Activated CD4-positive, alpha-beta T cell treated with anti-CD3 and anti-CD28 coated beads, Interleukin-2, amount 10 ng/mL, durations not matched to agents 7 days and 5 days (primary cell): ENCODE results near the gene KIF13A. TPM values are rescaled to one million over a fixed set of nuclear protein-coding genes. Genes with fewer than 3 reads are reported as not detected.
"Not testable (repeated sequence)": the region's sequence is repeated elsewhere in the genome, so short reads cannot be mapped to it uniquely, and the experiment has no call there.

Experiments used
- CTCF ChIA-PET: fragments of 350-600 bp; sonication (Branson Sonifier 250); formaldehyde crosslinking; loops from one replicate; lab custom pipeline; 2021; ENCODE audit warnings: antibody characterized with exemption; lab: Charles Lee
- POLR2A ChIA-PET: fragments of 350-600 bp; sonication (Branson Sonifier 250); formaldehyde crosslinking; loops from one replicate; lab custom pipeline; 2021; ENCODE audit warnings: antibody characterized with exemption; lab: Charles Lee
- DNase-seq: peaks from one replicate; pipeline ENCODE4 v3.0.0-alpha.2; 2020
- H3K27ac Mint-ChIP-seq: one replicate; pipeline ENCODE4 v1.8.0; 2021; ENCODE audit warnings: mild to moderate bottlenecking, moderate library complexity, mixed read lengths
- H3K27me3 Mint-ChIP-seq: one replicate; pipeline ENCODE4 v1.8.0; 2021; ENCODE audit warnings: mixed read lengths
- H3K36me3 Mint-ChIP-seq: one replicate; pipeline ENCODE4 v1.8.0; 2021; ENCODE audit warnings: low read depth, mixed read lengths
- H3K4me1 Mint-ChIP-seq: one replicate; pipeline ENCODE4 v1.8.0; 2021; ENCODE audit warnings: mixed read lengths
- H3K4me3 Mint-ChIP-seq: one replicate; pipeline ENCODE4 v1.8.0; 2021; ENCODE audit warnings: mild to moderate bottlenecking, moderate library complexity, mixed read lengths
- H3K9me3 Mint-ChIP-seq: one replicate; pipeline ENCODE4 v1.8.0; 2021; ENCODE audit warnings: mixed read lengths
- total RNA-seq, 2 experiments: library from RNA; stranded (reverse); gene quantifications; one replicate each; pipeline ENCODE4 v1.2.3, GENCODE V29; 2021

Gene KIF13A
- total RNA-seq, 2 experiments from 2014 or later: not detected

DNA sequence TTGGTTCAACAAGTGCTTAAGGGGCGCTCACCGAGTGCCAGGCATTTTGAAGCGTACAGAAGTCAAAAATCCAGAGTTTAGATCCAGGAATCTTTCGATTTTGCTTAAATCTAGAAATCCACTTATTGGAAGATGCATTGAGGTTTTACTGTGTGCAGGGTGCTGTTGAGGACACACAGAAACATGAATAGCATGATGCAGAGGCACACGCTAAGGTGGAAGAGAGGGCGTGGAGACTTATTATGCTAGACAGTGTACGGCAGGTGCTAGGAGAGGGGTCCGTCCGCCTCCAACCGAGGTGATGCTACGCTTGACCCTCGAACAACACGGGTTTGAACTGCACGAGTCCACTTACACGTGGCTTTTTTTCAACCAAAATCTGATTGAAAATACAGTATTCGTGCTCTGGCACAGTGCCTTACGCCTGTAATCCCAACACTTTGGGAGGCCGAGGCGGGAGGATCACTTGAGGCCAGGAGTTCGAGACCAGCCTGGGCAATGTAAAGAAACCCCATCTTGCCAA is 1.0 kb upstream of the KIF13A start:
- H3K9me3 Mint-ChIP-seq: no peaks in the 10 kb centered on the region
- no peaks in the 10 kb centered on the region for H3K36me3 Mint-ChIP-seq
- CTCF ChIA-PET: no interaction called here
- H3K4me1 Mint-ChIP-seq: peaks cover 6% of the 10 kb centered on the region
- peak overlapping the region; percentile 74 for H3K4me3 Mint-ChIP-seq
- peaks cover 65% of the 10 kb centered on the region for H3K27me3 Mint-ChIP-seq
- POLR2A ChIA-PET: no interaction called here
- no peak overlapping the region for H3K27ac Mint-ChIP-seq
- DNase-seq: no peak

DNA sequence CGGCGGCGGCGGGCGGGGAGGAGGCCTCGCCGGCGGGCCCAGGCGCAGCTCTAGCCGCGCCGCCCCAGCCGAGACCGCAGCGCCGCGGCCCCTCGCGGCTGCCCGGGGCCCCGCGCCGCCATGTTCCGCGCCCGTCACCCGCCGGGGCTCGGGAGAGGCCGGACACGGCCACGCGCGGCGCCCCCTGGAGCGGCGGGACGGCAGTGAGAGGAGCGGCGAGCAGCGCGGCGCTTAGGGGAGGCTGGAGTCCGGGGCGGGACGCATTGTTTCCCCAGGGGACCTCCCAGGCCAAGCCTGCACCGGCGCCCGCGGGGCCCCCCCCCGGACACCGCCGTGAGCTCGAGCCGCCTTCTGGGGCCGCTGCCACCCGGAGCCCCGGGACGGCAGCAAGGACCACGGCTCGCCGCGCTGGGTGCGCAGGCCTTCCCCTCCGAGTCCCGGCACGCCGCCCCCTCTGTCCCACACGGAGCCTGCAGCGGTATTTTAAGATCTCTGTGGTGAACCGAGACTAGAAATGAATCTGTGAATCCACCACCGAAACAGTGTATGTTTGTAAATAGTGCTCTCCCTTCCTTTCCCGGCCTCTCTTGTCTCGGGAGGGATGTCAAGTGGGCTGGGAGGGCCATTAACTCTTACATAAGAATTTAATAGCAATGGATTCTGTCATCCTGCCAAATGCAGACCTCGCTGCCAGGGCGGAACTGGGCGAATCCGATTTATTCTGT is 424 bp upstream of the KIF13A start:
- peaks cover 6% of the 10 kb centered on the region for H3K4me1 Mint-ChIP-seq
- no peak overlapping the region for H3K27ac Mint-ChIP-seq
- ChIA-PET CTCF (interaction anchor here (0.7 kb wide), 2 partner anchors 135 to 169 kb away, joined by 3 read pairs; partner anchors contain the start of gene NHLRC1), POLR2A (no interaction called here)
- H3K9me3 Mint-ChIP-seq: no peaks in the 10 kb centered on the region
- H3K4me3 Mint-ChIP-seq: peak overlapping the region; percentile 74
- H3K27me3 Mint-ChIP-seq: peaks cover 65% of the 10 kb centered on the region
- H3K36me3 Mint-ChIP-seq: no peaks in the 10 kb centered on the region
- peak; percentile 15 for DNase-seq

DNA sequence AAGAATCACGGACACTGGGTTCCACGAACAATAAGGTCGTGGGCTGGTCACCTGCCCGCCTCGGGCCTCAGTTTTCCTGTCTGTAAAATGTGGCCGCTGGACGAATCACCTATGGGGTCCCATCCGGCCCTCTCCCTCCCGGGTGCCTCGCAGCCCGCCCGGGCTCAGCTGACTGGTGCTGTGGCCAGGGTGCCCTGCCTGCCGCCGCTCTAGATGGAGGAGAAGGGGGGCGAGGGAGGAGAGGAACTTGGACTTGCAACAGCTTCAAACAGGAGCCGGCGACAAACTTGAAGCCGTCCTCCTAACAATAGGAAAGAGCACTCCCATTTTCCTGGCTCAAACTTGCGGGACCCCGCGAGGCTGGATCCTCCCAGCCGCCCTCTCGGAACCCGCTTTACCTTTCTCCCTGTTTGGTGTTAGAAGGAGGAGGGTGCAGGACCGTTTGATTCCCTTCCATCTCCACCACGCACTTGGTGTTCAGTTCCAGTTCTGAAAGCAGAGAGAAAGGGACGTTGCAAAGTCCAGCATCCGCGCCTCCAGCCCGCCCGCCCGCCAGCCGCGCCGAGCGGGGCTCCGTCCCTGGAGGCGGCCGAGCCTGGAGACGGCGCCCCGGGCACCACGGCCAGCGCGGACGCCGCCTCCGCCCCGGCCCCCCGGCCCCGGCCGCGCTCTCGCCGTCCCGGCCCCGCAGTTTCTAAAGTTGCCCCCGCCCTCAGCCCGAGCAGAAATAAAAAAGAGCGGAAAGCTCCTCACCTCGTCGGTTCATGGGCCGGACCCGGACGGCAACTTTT is 584 bp downstream of the KIF13A start:
- Mint-ChIP-seq H3K4me1 (peaks cover 6% of the 10 kb centered on the region), H3K36me3 (no peaks in the 10 kb centered on the region), H3K4me3 (peak overlapping the region; percentile 62), H3K9me3 (no peaks in the 10 kb centered on the region), H3K27ac (no peak overlapping the region), H3K27me3 (peaks cover 65% of the 10 kb centered on the region)
- ChIA-PET CTCF (interaction anchor here (0.7 kb wide), 2 partner anchors 136 to 170 kb away, joined by 3 read pairs; partner anchors contain the start of gene NHLRC1), POLR2A (no interaction called here)
- DNase-seq: no peak

DNA sequence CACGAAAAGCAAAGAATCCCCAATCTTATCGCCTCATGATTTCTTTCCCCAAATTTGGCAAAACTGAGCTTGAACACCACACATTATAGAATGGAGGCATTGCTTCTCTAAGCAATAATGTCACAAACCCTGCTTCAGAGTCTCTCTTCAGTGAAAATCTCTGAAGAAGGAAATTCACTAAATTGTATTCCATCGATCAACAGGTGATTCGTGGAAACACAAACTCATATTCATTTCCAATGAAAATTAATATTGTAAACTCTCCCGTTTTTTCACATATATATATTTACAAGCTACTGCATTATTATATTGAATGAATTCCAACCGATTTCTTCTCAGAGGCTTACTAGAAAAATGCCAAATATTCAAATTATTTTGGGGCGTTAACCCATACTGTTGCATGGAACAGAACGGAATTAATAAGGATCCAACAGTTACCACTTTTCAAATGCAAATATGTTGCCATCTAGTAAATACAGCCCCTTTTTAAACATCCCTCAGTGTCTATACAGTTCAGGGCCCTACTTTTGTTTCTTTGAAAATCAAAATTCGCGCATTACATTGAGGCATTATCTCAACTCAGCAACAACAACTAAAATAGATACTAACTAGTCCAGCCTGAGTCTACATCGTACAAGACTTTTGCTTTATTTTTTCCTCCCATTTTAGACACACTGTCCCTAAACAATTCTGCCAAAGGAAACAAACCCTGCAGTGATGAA is 1.3 kb downstream of the KIF13A start:
- no peaks in the 10 kb centered on the region for H3K36me3 Mint-ChIP-seq
- peaks cover 59% of the 10 kb centered on the region for H3K27me3 Mint-ChIP-seq
- CTCF ChIA-PET: no interaction called here
- POLR2A ChIA-PET: no interaction called here
- no peak overlapping the region for H3K27ac Mint-ChIP-seq
- no peaks in the 10 kb centered on the region for H3K9me3 Mint-ChIP-seq
- no peak for DNase-seq
- peaks cover 6% of the 10 kb centered on the region for H3K4me1 Mint-ChIP-seq
- H3K4me3 Mint-ChIP-seq: peak overlapping the region; percentile 41

DNA sequence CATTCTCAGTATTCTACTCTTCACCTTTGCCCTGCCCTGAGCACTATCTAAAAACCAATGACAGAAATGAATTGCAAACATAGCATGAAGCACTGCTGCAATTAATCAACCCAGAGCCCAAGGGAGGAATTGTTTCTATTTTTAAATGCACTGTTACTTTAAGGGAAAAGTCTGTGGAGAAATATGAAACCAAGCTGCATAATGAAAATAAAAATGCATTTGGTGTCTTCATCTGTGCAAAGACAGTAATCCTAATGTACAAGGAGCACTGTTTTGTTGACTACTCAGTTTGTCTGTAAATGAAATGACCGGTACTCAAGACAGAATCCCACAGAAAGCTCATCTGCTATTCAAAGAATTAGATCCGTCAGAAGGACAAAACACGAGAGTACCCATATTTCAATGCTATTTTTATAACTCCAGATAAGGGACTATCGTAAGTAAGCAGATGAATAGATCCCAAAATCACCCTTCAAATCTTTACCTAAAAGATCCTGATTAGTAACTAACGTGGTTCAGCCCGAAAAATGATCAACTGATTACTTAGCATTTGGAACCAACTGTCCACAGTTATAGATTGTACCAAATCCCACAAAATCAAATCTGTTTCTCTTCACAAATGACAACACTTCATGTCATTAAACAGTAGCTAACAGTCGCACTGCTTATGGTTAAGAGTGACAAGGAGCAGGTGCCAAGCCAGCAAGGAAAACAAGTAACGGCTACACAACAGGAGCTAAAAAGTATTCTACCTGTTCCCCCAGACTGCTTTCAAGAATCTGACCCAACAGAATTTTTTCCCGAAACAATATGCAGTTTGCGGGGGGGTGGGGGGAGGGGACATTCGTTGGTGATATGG is 2.4 kb downstream of the KIF13A start:
- Mint-ChIP-seq H3K4me3 (no peak overlapping the region), H3K36me3 (no peaks in the 10 kb centered on the region), H3K27ac (no peak overlapping the region), H3K27me3 (peaks cover 59% of the 10 kb centered on the region), H3K4me1 (peaks cover 6% of the 10 kb centered on the region), H3K9me3 (no peaks in the 10 kb centered on the region)
- no peak for DNase-seq
- CTCF ChIA-PET: interaction anchor here (0.8 kb wide), 1 partner anchor 132 kb away, joined by 3 read pairs; no protein-coding TSS in a partner anchor
- POLR2A ChIA-PET: no interaction called here

DNA sequence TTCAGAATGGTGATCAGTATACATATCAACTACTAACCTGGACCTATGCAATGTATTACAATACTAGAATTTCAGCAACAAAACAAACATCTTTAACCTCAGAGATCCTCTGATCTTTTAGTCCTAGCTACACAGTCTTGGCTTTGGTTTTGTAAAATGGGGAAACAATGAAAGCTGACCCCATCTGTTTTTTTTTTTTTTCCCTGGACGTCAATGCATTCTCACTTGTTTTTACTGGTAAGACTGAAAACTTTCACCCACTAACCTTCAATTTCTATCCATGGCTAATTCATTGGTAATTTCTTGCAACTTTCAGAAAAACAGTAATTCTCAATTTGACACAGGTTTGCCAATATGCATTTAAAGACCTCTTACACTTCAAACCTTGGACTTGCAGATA is 3.0 kb downstream of the KIF13A start:
- Mint-ChIP-seq H3K4me1 (peaks cover 6% of the 10 kb centered on the region), H3K27me3 (peaks cover 61% of the 10 kb centered on the region), H3K9me3 (no peaks in the 10 kb centered on the region), H3K27ac (no peak overlapping the region), H3K36me3 (no peaks in the 10 kb centered on the region), H3K4me3 (no peak overlapping the region)
- ChIA-PET CTCF (no interaction called here), POLR2A (no interaction called here)
- no peak for DNase-seq

DNA sequence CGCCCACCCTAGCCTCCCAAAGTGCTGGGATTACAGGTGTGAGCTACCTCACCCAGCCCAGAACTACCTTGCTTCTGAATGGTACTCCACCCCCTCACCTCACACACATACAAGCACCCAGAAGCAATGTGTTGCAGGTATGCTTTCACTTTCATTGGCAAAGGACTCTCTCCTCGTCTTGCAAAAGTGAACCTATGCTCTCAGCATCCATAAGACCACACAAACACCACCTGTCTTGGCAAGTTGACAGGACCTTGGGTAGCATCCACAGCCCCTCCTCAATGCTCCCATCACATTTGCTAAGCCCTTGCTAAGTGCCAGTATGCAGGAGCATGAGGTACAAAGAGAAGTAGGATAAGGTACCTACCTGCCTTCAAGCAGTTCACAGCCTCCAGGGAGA is 3.7 kb downstream of the KIF13A start:
- Mint-ChIP-seq H3K4me3 (no peak overlapping the region), H3K9me3 (no peaks in the 10 kb centered on the region), H3K27me3 (peaks cover 56% of the 10 kb centered on the region), H3K36me3 (no peaks in the 10 kb centered on the region), H3K4me1 (peaks cover 6% of the 10 kb centered on the region), H3K27ac (no peak overlapping the region)
- POLR2A ChIA-PET: no interaction called here
- DNase-seq: no peak
- CTCF ChIA-PET: no interaction called here

DNA sequence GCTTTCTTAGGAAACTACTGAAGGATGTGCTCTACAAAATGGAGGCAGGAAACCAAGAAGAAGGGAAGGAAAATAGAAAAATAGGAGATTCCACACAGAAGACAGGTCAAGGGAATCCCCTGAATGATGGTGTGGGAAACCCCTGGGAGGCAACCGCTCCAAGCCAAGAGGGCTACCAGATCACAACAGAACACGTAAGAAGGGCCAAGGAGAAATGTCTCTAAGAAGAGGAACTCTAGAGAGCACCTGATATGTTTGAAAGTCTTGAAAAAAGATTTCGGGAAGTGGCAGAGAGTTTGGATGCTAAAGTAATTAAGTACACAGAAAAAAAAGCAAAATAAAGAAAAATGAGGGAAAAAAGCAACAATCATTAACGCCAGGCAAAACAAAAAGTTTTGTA is 7.1 kb downstream of the KIF13A start:
- CTCF ChIA-PET: no interaction called here
- no peaks in the 10 kb centered on the region for H3K4me1 Mint-ChIP-seq
- no peak overlapping the region for H3K27ac Mint-ChIP-seq
- H3K27me3 Mint-ChIP-seq: peaks cover 43% of the 10 kb centered on the region
- H3K36me3 Mint-ChIP-seq: no peaks in the 10 kb centered on the region
- POLR2A ChIA-PET: no interaction called here
- H3K9me3 Mint-ChIP-seq: no peaks in the 10 kb centered on the region
- H3K4me3 Mint-ChIP-seq: no peak overlapping the region
- DNase-seq: no peak

DNA sequence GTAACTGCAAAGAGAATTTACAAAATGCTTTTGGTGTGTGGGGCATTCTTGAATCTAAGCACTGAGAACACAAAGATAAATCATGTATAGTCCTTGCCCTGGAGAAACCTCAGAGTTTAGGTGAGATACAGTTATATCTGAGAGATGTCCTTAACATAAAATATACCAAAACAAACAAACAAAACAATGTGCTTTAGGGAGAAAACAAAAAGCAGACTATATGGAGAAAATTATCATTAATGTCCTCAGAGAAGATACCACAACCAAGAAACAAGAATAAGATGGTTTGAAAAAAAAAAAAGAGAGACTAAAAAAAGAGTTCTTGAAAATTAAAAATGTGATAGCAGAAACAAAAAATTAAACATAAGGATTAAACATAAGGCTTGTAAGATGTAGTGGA is 8.0 kb downstream of the KIF13A start:
- ChIA-PET CTCF (no interaction called here), POLR2A (no interaction called here)
- Mint-ChIP-seq H3K36me3 (no peaks in the 10 kb centered on the region), H3K27ac (no peak overlapping the region), H3K4me1 (no peaks in the 10 kb centered on the region), H3K4me3 (no peak overlapping the region), H3K27me3 (peaks cover 34% of the 10 kb centered on the region), H3K9me3 (no peaks in the 10 kb centered on the region)
- DNase-seq: no peak

DNA sequence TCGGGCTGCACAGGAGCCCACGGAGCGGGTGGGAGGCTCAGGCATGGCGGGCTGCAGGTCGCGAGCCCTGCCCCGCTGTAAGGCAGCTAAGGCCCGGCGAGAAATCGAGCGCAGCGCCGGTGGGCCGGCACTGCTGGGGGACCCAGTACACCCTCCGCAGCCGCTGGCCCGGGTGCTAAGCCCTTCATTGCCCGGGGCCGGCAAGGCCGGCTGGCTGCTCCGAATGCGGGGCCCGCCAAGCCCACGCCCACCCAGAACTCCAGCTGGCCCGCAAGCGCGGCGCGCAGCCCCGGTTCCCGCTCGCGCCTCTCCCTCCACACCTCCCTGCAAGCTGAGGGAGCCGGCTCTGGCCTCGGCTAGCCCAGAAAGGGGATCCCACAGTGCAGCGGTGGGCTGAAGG is 11.2 kb downstream of the KIF13A start:
- H3K4me1 Mint-ChIP-seq, DNase-seq, CTCF ChIA-PET, H3K4me3 Mint-ChIP-seq, POLR2A ChIA-PET, H3K9me3 Mint-ChIP-seq, H3K27ac Mint-ChIP-seq, H3K36me3 Mint-ChIP-seq: not testable (repeated sequence)
- peaks cover 35% of the 10 kb centered on the region for H3K27me3 Mint-ChIP-seq

DNA sequence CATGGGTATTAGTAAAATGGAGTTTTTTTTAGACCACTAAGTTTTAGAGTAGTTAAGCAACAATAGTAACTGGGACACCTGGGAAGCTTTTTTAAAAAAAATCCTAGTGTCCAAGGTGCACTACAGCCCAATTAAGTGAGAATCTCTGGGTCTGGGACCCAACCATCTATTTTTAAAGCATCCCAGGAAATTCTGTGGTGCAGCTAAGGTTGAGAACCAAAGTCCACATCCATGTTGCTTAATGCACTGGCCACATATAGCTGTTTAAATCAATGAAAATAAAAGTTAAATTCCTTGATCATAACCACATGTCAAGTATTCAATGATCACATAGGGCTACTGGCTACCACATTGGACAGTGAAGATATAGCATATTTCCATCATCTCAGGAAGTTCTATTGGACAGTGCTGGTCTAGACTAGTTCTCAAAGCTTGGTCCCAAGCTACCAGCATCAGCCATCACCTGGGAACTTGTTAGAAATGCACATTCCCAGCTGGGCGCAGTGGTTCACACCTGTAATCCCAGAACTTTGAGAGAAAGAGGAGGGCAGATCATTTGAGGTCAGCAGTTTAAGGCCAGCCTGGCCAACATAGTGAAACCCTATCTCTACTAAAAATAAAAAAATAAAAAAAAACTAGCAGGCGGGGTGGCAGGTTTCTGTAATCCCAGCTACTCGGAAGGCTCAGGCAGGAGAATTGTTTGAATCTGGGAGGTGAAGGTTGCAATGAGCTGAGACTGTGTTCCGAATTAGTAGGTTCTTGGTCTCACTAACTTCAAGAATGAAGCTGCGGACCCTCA is 12.7 kb downstream of the KIF13A start:
- no peaks in the 10 kb centered on the region for H3K9me3 Mint-ChIP-seq
- ChIA-PET CTCF (no interaction called here), POLR2A (no interaction called here)
- H3K27ac Mint-ChIP-seq: no peak overlapping the region
- no peak overlapping the region for H3K4me3 Mint-ChIP-seq
- peaks cover 25% of the 10 kb centered on the region for H3K27me3 Mint-ChIP-seq
- H3K36me3 Mint-ChIP-seq: no peaks in the 10 kb centered on the region
- no peak for DNase-seq
- H3K4me1 Mint-ChIP-seq: no peaks in the 10 kb centered on the region
